Mesendoderm (in vitro differentiated cells): ENCODE results near the gene SMYD3.

Experiments
- DNase-seq: peaks from one replicate; pipeline ENCODE4 v3.0.0; 2013
- H2AK5ac ChIP-seq: 2 replicates; pipeline ENCODE4 v1.6.1; 2013; ENCODE audit warnings: low read length, inconsistent platforms
- H2BK120ac ChIP-seq: 2 replicates; pipeline ENCODE4 v1.6.1; 2013; ENCODE audit warnings: low read depth, mild to moderate bottlenecking, low read length, moderate library complexity, mixed read lengths
- H2BK15ac ChIP-seq: replicated peaks from 2 replicates; pipeline ENCODE4 v1.6.1; 2013; ENCODE audit warnings: low read depth, mild to moderate bottlenecking, moderate library complexity
- H2BK5ac ChIP-seq: 2 replicates; pipeline ENCODE4 v1.6.1; 2013; ENCODE audit warnings: low read length, inconsistent platforms
- H3K18ac ChIP-seq: 2 replicates; pipeline ENCODE4 v1.6.1; 2013; ENCODE audit warnings: mild to moderate bottlenecking, low read length, mixed read lengths
- H3K23ac ChIP-seq: one replicate; pipeline ENCODE4 v1.6.1; 2013; ENCODE audit warnings: low read length
- H3K27ac ChIP-seq: 2 replicates; pipeline ENCODE4 v1.5.1; 2013; ENCODE audit warnings: low read depth, mild to moderate bottlenecking, inconsistent platforms, low read length, moderate library complexity
- H3K27me3 ChIP-seq: 2 replicates; pipeline ENCODE4 v1.6.1; 2013; ENCODE audit warnings: low read length, control low read depth, mild to moderate bottlenecking, inconsistent platforms; ENCODE audit not compliant: insufficient read depth, poor library complexity
- H3K36me3 ChIP-seq: 2 replicates; pipeline ENCODE4 v1.6.1; 2013; ENCODE audit warnings: low read length, inconsistent platforms; ENCODE audit not compliant: control insufficient read depth, insufficient read depth
- H3K4ac ChIP-seq: one replicate; pipeline ENCODE4 v1.6.1; 2013; ENCODE audit warnings: low read depth, mild to moderate bottlenecking, low read length, moderate library complexity
- H3K4me1 ChIP-seq: 2 replicates; pipeline ENCODE4 v1.6.1; 2013; ENCODE audit warnings: low read depth, low read length, inconsistent platforms; ENCODE audit not compliant: control insufficient read depth
- H3K4me2 ChIP-seq: 2 replicates; pipeline ENCODE4 v1.6.1; 2013; ENCODE audit warnings: low read length
- H3K4me3 ChIP-seq: 2 replicates; pipeline ENCODE4 v1.5.1; 2013; ENCODE audit warnings: mild to moderate bottlenecking, low read length
- H3K56ac ChIP-seq: one replicate; pipeline ENCODE4 v1.6.1; 2013; ENCODE audit warnings: low read length
- H3K79me1 ChIP-seq: 2 replicates; pipeline ENCODE4 v1.6.1; 2013; ENCODE audit warnings: low read length, inconsistent platforms
- H3K79me2 ChIP-seq: 2 replicates; pipeline ENCODE4 v1.6.1; 2013; ENCODE audit warnings: mild to moderate bottlenecking, low read length; ENCODE audit not compliant: control insufficient read depth, insufficient read depth
- H3K9ac ChIP-seq: 2 replicates; pipeline ENCODE4 v1.6.1; 2013; ENCODE audit warnings: low read length, inconsistent platforms
- H4K5ac ChIP-seq: one replicate; pipeline ENCODE4 v1.6.1; 2013; ENCODE audit warnings: low read length
- H4K8ac ChIP-seq: one replicate; pipeline ENCODE4 v1.6.1; 2013; ENCODE audit warnings: low read depth, mild to moderate bottlenecking, control low read depth, low read length, moderate library complexity
- WGBS: extraction: QIAGEN DNeasy Blood & Tissue Kit; methylation state at CpG from one replicate; pipeline ENCODE4 v1.1.7; 2013; ENCODE audit warnings: low lambda C conversion rate, missing lambda C conversion rate; ENCODE audit not compliant: insufficient coverage; ENCODE audit errors: extremely low coverage; 5-methylcytosine and 5-hydroxymethylcytosine counted together

The SMYD3 gene

DNA sequence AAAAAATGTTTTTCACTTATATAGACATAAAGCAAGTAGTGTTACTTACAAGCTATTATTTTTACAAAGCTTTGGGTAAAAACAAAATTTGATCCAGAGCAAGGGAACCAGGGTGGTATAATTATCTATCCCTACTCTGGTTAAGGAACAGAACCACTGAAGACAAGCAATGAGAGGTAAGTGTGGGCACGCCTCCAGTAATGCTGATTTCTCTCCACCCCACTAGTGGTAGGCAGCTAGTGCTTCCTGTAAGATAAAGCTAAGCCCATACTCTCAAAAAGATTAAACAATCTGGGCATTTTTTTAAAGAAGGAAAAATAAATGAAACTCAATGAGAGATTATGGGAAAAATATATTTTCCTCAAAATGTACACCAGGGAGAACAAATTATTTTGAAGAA is 36.9 kb upstream of the SMYD3 start:
- H3K4me2 ChIP-seq, result no peak overlapping the region
- no peaks in the 10 kb centered on the region for H3K27me3 ChIP-seq
- no peak overlapping the region for H2AK5ac ChIP-seq
- no peak overlapping the region for H3K18ac ChIP-seq
- H3K4ac ChIP-seq, result no peak overlapping the region
- no peaks in the 10 kb centered on the region for H3K79me2 ChIP-seq
- no peak overlapping the region for H2BK5ac ChIP-seq
- no CpG with 5 or more reads among the region's 1 CpG for WGBS
- no peaks in the 10 kb centered on the region for H3K4me1 ChIP-seq
- H3K79me1 ChIP-seq, result no peaks in the 10 kb centered on the region
- no peak overlapping the region for H3K4me3 ChIP-seq
- no peak overlapping the region for H3K27ac ChIP-seq
- no peak overlapping the region for H4K8ac ChIP-seq
- H2BK15ac ChIP-seq, result no peak overlapping the region
- H3K56ac ChIP-seq, result no peak overlapping the region
- H3K9ac ChIP-seq, result no peak overlapping the region
- H4K5ac ChIP-seq, result no peak overlapping the region
- H3K36me3 ChIP-seq, result peaks cover 6% of the 10 kb centered on the region
- no peak for DNase-seq
- H3K23ac ChIP-seq, result no peak overlapping the region
- H2BK120ac ChIP-seq, result no peak overlapping the region

DNA sequence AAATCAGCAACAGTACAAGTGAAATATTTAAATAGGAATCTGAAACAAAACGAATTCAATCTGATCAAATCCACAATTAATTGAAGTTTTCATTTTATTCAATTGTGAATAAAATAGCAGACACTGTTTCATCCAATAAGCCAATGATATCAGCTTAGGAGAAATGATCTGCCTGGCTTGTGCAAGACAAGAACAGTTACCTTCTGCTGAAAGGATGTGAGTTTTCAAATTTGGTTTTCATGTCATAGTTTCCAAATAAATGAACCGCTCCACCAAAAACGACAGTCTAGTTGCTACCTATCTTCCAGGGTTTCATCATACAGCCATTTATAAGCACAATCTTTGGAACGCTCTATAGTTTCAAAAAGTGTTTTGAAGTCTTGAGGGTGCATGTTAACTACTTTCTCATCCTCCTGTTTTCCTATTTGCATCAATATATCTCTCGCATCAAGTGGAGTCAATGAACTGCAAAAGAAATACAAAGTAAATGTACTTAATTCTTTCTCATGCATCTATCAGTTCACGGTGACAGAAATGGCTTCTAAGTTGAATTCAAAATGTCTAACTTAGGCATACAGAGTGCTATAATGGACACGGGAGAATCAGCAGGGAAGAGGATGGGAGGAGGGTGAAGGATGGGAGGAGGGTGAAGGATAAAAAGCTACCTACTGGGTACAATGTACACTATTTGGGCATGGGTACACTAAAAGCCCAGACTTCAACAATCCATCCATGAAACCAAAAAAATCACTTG is 33.8 kb upstream of the SMYD3 start:
- Histone ChIP-seq H3K4me1 (no peaks in the 10 kb centered on the region), H3K79me1 (no peaks in the 10 kb centered on the region), H4K8ac (no peak overlapping the region), H3K4me2 (no peak overlapping the region), H3K4ac (no peak overlapping the region), H4K5ac (no peak overlapping the region), H3K79me2 (no peaks in the 10 kb centered on the region), H3K23ac (no peak overlapping the region), H3K9ac (no peak overlapping the region), H3K27ac (no peak overlapping the region), H3K18ac (no peak overlapping the region), H2BK120ac (no peak overlapping the region), H2AK5ac (no peak overlapping the region), H3K4me3 (no peak overlapping the region), H3K56ac (no peak overlapping the region), H2BK5ac (no peak overlapping the region), H2BK15ac (no peak overlapping the region), H3K27me3 (no peaks in the 10 kb centered on the region), H3K36me3 (peaks cover 6% of the 10 kb centered on the region)
- DNase-seq, result no peak
- no CpG with 5 or more reads among the region's 7 CpGs for WGBS

GRCh38 chr1:246537887-246538286 is 30.8 kb upstream of the SMYD3 start:
- Histone ChIP-seq H3K4me1 (no peaks in the 10 kb centered on the region), H3K9ac (no peak overlapping the region), H3K4me2 (no peak overlapping the region), H3K23ac (no peak overlapping the region), H3K4me3 (no peak overlapping the region), H3K79me2 (no peaks in the 10 kb centered on the region), H2BK5ac (no peak overlapping the region), H2BK15ac (no peak overlapping the region), H3K18ac (no peak overlapping the region), H3K56ac (no peak overlapping the region), H2AK5ac (no peak overlapping the region), H3K27me3 (no peaks in the 10 kb centered on the region), H2BK120ac (no peak overlapping the region), H4K5ac (no peak overlapping the region), H4K8ac (no peak overlapping the region), H3K36me3 (peaks cover 2% of the 10 kb centered on the region), H3K27ac (no peak overlapping the region), H3K79me1 (no peaks in the 10 kb centered on the region), H3K4ac (no peak overlapping the region)
- WGBS, result no CpG with 5 or more reads among the region's 3 CpGs
- DNase-seq, result no peak

GRCh38 chr1:246537441-246537840 is 30.4 kb upstream of the SMYD3 start:
- Histone ChIP-seq H3K4ac (no peak overlapping the region), H3K27me3 (no peaks in the 10 kb centered on the region), H3K4me3 (no peak overlapping the region), H4K8ac (no peak overlapping the region), H3K27ac (no peak overlapping the region), H3K4me1 (no peaks in the 10 kb centered on the region), H3K79me1 (no peaks in the 10 kb centered on the region), H3K56ac (no peak overlapping the region), H4K5ac (no peak overlapping the region), H3K9ac (no peak overlapping the region), H3K18ac (no peak overlapping the region), H2AK5ac (no peak overlapping the region), H2BK15ac (no peak overlapping the region), H3K36me3 (peaks cover 2% of the 10 kb centered on the region), H3K4me2 (no peak overlapping the region), H3K79me2 (no peaks in the 10 kb centered on the region), H3K23ac (no peak overlapping the region), H2BK5ac (no peak overlapping the region), H2BK120ac (no peak overlapping the region)
- WGBS, result no CpG with 5 or more reads among the region's 7 CpGs
- DNase-seq, result no peak

DNA sequence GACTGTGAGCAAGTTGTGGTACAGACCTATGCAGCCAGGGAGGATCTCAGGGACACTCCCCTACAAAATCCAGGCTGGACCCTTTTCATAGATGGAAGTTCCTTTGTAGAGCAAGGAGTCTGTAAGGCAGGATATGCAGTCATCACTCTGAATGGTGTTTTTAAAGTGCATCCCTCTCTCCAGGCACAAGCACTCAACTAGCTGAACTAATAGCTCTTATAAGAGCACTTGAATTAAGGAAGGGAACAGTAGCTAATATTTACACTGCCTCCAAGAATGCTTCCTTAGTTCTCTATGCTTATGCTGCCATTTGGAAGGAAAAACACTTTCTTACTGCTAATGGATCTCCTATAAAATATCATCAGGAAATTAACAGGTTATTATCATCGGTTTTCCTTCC is 27.0 kb upstream of the SMYD3 start:
- no CpG with 5 or more reads among the region's 1 CpG for WGBS

DNA sequence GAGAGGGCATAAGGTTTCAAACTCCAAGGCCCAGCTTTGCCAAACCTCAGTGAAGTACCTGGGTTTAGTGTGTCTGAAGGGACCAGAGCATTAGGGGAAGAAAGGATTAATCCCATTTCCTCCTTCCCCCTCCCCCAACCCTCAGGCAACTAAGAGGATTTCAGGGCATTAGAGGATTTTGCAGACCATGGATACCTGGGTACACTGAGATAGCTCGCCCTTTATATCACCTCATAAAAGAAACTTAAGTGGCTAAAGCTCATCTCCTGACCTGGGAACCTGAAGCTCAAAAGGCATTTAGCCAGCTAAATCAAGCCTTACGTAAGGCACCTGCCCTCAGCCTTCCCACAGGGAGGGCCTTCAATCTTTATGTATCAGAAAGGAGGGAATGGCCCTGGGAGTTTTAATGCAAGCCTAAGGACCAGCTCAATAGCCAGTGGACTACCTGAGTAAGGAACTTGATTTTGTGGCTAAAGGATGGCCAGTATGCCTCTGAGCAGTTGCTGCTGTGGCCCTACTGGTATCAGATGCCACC is 26.4 kb upstream of the SMYD3 start:
- Histone ChIP-seq H3K4me3 (no peak overlapping the region), H3K4me1 (no peaks in the 10 kb centered on the region), H2BK15ac (no peak overlapping the region), H3K27ac (no peak overlapping the region), H4K5ac (no peak overlapping the region), H3K4ac (no peak overlapping the region), H4K8ac (no peak overlapping the region), H3K79me1 (no peaks in the 10 kb centered on the region), H3K56ac (no peak overlapping the region), H2BK5ac (no peak overlapping the region), H3K9ac (no peak overlapping the region), H3K79me2 (no peaks in the 10 kb centered on the region), H2AK5ac (no peak overlapping the region), H3K4me2 (no peak overlapping the region), H3K18ac (no peak overlapping the region), H3K23ac (no peak overlapping the region), H3K36me3 (no peaks in the 10 kb centered on the region), H3K27me3 (no peaks in the 10 kb centered on the region), H2BK120ac (no peak overlapping the region)
- no CpG with 5 or more reads among the region's 2 CpGs for WGBS
- DNase-seq, result no peak

More for the DNA sequence above, 27.0 kb upstream of the SMYD3 start:
- no peak overlapping the region for H3K4me2 ChIP-seq
- H3K27ac ChIP-seq, result no peak overlapping the region
- H3K79me2 ChIP-seq, result no peaks in the 10 kb centered on the region
- H3K79me1 ChIP-seq, result no peaks in the 10 kb centered on the region
- H3K27me3 ChIP-seq, result no peaks in the 10 kb centered on the region
- no peak for DNase-seq
- H2BK15ac ChIP-seq, result no peak overlapping the region
- H3K36me3 ChIP-seq, result no peaks in the 10 kb centered on the region
- no peak overlapping the region for H4K8ac ChIP-seq
- no peak overlapping the region for H3K56ac ChIP-seq
- no peak overlapping the region for H2BK5ac ChIP-seq
- no peak overlapping the region for H3K18ac ChIP-seq
- no peaks in the 10 kb centered on the region for H3K4me1 ChIP-seq
- no peak overlapping the region for H4K5ac ChIP-seq
- H2BK120ac ChIP-seq, result no peak overlapping the region
- H3K4me3 ChIP-seq, result no peak overlapping the region
- no peak overlapping the region for H3K9ac ChIP-seq
- no peak overlapping the region for H2AK5ac ChIP-seq
- H3K4ac ChIP-seq, result no peak overlapping the region
- H3K23ac ChIP-seq, result no peak overlapping the region
